ENCODE data around the gene BARHL1. TPM values are rescaled to one million over a fixed set of nuclear protein-coding genes. Genes with fewer than 3 reads are reported as not detected.

The BARHL1 gene
- total and polyA plus RNA-seq, 2 donors (not counting 3 experiments of a cell fraction or from before 2014, with no cell fraction given), result not detected

DNA sequence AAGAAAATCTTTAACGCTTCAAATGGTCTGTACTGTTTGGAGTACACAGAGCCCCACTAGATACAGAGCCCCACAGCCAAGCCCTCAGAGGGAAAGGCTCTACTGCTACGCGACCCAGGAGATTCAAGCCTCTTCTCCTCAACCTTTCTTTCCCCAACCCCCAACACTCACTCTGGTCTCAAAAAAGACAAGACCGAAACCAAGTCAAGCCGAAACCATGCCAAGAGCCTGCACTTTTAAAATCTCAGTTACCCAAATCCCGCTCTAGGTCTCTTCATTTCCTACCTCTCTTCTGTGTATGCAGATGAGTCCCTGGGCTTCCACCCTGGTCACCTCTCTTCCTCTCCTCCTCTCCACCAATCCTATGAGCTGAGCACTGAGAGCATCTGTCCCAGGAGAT is 31.9 kb downstream of the BARHL1 start:
- Histone ChIP-seq H3K4me1 (ENCODE audit: control insufficient read depth, extremely low read depth, insufficient read depth, low read length) (no peaks in the 10 kb centered on the region), H3K9me1 (replicated peaks; ENCODE audit: control insufficient read depth, extremely low read depth, insufficient read depth, low read length) (no peaks in the 10 kb centered on the region), H3K9me3 (replicated peaks; ENCODE audit: control insufficient read depth, insufficient read depth, low read length) (no peaks in the 10 kb centered on the region), H3K27ac (ENCODE audit: insufficient read depth, low read depth, low read length) (no peak overlapping the region), H3K4me2 (ENCODE audit: insufficient read depth, low read length) (no peak overlapping the region), H4K20me1 (replicated peaks; ENCODE audit: control insufficient read depth, extremely low read depth, insufficient read depth, low read length) (no peaks in the 10 kb centered on the region), H3K9ac (replicated peaks; ENCODE audit: extremely low read depth, insufficient read depth, low read length) (no peak overlapping the region), H2AFZ (ENCODE audit: low read depth, low read length) (no peak overlapping the region), H3K27me3 (ENCODE audit: control insufficient read depth in 2 of 2, insufficient read depth in 2 of 2, low read length in 2 of 2) (no peaks in the 10 kb centered on the region), H3K4me3 (replicated peaks in 1 of 3; ENCODE audit: insufficient read depth in 1 of 3, low read depth in 1 of 3, low read length in 3 of 3) (no peak overlapping the region), H3K36me3 (ENCODE audit: control insufficient read depth in 2 of 2, extremely low read depth in 1 of 2, insufficient read depth in 2 of 2, low read length in 2 of 2) (peaks cover 8 to 13% of the 10 kb centered on the region in 2 experiments), H3K79me2 (ENCODE audit: control insufficient read depth, insufficient read depth, low read length) (no peaks in the 10 kb centered on the region)
- intact Hi-C loops (cut with micrococcal nuclease) (no loop called here), dilution Hi-C loops (cut with MboI; ENCODE audit: extremely low pct_ligation_motif_present, low sequenced_read_pairs) (no loop called here)
- BruUV-seq (replicated peaks), result no TSS peak
- CTCF ChIA-PET, result no interaction called here
- POLR2A ChIA-PET, result no interaction called here
- FAIRE-seq (no peak), DNase-seq (ENCODE audit: low read depth, low spot score) (no peak)
- TF ChIP-seq JUN (IDR thresholded peaks at IDR 0.05; ENCODE audit: borderline replicate concordance, insufficient read depth, insufficient read length, low read depth), result no peak
- no peak for TF ChIP-seq FOS (IDR thresholded peaks at IDR 0.05; ENCODE audit: borderline replicate concordance, insufficient read depth, low read length)
- TF ChIP-seq, protein P1, sequence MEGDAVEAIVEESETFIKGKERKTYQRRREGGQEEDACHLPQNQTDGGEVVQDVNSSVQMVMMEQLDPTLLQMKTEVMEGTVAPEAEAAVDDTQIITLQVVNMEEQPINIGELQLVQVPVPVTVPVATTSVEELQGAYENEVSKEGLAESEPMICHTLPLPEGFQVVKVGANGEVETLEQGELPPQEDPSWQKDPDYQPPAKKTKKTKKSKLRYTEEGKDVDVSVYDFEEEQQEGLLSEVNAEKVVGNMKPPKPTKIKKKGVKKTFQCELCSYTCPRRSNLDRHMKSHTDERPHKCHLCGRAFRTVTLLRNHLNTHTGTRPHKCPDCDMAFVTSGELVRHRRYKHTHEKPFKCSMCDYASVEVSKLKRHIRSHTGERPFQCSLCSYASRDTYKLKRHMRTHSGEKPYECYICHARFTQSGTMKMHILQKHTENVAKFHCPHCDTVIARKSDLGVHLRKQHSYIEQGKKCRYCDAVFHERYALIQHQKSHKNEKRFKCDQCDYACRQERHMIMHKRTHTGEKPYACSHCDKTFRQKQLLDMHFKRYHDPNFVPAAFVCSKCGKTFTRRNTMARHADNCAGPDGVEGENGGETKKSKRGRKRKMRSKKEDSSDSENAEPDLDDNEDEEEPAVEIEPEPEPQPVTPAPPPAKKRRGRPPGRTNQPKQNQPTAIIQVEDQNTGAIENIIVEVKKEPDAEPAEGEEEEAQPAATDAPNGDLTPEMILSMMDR (IDR thresholded peaks at IDR 0.05; ENCODE audit: extremely low read depth in 1 of 2, insufficient read depth in 1 of 2, low read depth in 1 of 2, low read length in 2 of 2), result no peak
- TF ChIP-seq GATA2 (IDR thresholded peaks at IDR 0.05; ENCODE audit: insufficient read depth, insufficient read length, low read depth, low read length), result no peak
- TF ChIP-seq POLR2A (IDR thresholded peaks at IDR 0.05; ENCODE audit: low read depth, low read length), result no peak
- TF ChIP-seq MYC (IDR thresholded peaks at IDR 0.05; ENCODE audit: low read depth, low read length), result no peak
- no peak for TF ChIP-seq MAX (IDR thresholded peaks at IDR 0.05; ENCODE audit: insufficient read depth, insufficient read length)
- TF ChIP-seq POLR2AphosphoS5 (IDR thresholded peaks at IDR 0.05; ENCODE audit: insufficient read depth, low read depth, low read length), result no peak
- TF ChIP-seq EZH2 (IDR thresholded peaks at IDR 0.05; ENCODE audit: borderline replicate concordance, low read depth, low read length, severe bottlenecking), result no peak

Measured in endothelial cell of umbilical vein (primary cell).